ENCODE measurements around the gene ARSA.
A peak's percentile ranks its signal among the peaks of the same experiment; 100 is the strongest.
"Not testable (repeated sequence)": the region's sequence is repeated elsewhere in the genome, so short reads cannot be mapped to it uniquely, and the experiment has no call there.

Gene ARSA

DNA sequence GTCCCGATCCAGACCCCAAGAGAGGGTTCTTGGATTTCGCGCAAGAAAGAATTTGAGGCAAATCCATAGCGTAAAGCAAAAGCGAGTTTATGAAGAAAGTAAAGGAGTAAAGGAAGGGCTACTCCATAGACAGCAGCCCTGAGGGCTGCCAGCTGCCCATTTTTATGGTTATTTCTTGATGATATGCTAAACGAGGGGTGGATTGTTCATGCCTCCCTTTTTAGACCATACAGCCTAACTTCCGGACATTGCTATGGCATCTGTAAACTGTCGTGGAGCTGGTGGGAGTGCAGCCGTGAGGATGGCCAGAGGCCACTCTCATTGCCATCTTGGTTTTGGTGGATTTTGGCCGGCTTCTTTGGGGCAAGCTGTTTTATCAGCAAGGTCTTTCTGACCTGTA, 25.3 kb upstream of the ARSA start:
- no peak for DNase-seq

DNA sequence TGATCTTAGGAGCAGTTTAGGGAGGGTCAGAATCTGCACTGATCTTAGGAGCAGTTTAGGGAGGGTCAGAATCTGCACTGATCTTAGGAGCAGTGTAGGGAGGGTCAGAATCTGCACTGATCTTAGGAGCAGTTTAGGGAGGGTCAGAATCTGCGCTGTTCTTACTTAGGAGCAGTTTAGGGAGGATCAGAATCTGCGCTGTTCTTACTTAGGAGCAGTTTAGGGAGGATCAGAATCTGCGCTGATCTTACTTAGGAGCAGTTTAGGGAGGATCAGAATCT, 15.8 kb upstream of the ARSA start:
- DNase-seq, result not testable (repeated sequence)

DNA sequence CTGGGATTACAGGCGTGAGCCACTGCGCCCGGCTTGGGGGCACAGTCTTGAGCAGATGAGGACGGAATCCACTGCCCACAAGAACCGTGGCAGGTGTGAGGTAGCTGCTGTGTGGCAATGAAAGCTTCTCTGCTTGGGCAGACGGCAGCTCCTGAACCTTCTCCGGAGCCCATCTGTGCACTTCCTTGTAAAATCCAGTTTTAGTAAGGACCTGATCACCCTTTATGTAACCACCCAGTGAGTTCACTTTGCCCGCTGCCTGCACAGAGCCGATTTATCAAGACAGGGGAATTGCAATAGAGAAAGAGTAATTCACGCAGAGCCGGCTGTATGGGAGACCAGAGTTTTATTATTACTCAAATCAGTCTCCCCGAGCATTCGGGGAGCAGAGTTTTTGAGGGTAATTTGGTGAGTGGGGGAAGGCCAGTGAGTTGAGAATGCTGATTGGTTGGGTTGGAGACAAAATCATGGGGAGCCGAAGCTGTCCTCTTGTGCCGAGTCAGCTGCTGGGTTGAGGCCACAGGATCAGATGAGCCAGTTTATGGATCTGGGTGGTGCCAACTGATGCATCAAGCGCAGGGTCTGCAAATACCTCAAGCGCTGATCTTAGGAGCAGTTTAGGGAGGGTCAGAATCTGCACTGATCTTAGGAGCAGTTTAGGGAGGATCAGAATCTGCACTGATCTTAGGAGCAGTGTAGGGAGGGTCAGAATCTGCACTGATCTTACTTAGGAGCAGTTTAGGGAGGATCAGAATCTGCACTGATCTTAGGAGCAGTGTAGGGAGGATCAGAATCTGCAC, 15.3 kb upstream of the ARSA start:
- DNase-seq, result not testable (repeated sequence)

DNA sequence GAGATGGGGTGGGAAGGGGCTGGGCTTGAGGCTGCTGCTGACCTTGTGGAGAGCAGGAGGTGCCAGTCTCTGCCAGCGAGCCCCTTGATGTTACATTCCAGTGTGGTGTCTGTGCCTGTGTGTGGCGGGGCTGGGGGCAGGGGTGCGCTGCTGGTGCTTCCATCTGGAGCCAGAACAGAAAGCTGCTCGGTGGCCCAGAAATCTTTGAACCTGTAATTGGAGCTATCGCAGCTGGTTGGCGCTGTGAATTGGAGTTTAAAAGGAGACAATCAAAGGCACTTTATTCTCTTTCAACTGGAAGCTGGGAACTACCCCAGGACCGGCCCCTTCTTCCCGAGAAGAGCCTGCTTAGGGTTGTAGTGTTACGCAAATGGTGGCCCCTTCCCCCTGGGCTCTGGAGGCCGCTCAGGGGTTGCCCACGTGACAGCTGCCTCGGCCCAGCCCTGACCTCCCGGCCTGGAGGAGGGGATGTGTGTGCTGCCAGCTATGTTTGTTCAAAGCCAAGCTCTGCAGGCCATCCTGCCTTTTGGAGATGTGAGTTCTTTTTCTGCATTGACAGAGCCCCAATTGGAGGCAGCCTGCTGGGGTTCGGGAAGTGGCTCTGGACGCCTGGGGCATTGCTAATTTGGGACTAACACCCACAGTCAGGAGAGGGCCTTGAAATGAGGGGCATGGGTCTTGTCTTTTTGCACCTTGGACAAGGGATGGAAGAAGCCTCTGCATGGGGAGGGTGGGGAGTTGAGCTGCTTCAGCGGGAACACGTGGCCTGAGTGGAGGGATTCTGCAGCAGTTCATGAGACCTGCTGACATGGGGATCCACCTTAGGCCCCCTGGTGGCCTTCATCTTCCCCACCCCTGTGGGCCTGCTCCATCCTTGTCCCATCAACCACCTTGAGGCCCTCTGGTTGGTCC, 14.0 kb upstream of the ARSA start:
- DNase-seq, result no peak

DNA sequence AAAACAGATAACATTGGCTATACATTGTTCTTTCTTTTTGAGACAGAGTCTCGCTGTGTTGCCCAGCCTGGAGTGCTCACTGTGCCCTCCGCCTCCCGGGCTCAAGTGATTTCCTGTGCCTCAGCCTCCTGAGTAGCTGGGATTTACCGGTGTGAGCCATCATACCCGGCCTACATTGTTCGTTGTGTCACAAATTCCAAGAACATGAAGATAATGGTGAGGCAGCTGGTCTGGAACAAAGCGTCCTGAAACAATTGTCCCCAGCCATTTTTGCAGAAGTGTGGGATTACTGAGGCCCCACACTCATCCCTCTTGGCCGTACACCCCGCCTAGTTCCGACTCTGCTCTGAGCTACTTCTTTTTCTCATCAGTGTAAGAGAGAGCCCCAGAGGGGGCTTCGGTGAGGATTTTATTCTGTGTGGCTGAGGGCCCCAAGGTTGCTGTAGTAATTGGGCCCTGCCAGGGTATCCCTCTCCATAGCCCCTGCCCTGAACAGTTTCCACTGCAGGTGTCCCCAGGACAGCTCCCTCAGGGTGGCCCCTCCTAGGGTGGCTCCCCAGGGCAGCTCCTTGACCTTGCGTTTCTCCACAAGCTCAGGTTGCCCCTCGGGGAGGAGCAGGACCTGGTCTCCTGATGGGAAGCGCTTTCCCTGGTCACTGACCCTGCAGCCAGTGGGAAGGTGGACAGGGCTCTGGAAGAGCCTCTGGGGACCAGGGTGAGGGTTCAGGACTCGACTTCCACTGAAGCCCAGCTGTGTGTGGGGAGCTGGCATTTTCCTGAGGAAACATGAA, 13.1 kb upstream of the ARSA start:
- no peak for DNase-seq

DNA sequence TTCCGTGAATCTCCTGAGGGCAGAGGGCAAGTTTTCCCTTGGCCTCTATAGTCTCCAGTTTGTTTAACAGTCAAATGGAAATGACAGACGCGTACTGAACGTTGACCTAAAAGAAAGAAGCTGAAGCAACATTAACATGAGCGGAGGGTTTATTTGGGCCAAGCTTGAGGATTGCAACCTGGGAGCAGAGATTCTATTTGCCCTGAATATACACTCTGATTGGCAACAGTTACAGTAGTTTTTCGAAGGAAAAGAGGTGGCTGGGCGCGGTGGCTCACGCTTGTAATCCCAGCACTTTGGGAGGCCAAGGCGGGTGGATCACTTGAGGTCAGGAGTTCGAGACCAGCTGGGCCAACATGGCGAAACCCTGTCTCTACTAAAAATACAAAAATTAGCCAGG, 12.3 kb upstream of the ARSA start:
- not testable (repeated sequence) for DNase-seq

DNA sequence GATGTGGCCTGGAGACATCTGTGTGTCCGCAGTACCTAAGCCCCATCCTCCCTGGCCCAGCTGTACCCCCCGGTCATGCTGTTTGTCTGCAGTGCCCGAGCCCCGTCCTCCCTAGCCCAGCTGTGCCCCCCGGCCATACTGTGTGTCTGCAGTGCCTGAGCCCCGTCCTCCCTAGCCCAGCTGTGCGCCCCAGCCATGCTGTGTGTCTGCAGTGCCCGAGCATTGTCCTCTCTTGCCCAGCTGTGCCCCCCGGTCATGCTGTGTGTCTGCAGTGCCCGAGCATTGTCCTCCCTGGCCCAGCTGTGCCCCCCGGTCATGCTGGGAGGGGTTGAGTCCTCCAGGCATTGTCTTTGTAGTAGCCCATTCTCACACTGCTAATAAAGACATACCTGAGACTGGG, 7.6 kb upstream of the ARSA start:
- DNase-seq, result no peak

DNA sequence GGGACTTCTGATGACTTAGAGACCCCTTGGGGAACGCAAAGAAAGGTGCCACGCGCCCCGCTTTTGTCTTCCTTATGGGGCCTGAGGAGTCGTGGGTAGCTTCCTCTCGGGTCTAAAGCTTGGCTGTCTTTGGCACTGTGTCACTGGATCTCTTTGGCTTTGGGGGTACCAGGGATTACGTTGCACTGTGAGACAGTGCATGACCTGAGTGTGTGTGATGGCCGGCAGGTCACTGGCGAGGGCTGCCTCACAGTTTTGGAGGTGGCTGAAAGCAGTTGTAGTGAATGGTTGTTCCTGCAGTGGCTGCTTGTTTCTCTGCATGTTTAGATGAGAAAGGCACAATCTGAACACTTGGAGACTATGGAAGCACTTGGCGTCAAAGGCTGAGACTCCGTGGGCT, 5.8 kb upstream of the ARSA start:
- DNase-seq, result no peak

DNA sequence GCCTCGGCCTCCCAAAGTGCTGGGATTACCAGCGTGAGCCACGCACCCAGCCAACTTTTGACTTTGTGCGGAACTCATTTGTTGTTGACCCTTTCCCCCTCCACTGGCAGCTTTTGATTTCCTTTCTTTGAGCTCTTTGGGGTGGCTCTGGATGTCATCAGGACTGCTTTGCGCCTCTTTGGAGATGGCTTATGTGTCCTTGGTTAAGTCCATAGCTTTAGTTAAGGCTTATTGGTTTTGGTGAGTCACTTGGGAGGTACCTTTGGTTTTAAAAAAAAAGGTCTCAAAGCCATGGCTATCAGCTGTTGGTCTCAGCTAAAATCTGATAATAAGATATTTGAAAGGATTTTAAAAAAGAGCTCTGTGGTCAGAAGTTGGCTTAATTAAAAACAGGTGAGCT, 5.1 kb upstream of the ARSA start:
- DNase-seq, result no peak

DNA sequence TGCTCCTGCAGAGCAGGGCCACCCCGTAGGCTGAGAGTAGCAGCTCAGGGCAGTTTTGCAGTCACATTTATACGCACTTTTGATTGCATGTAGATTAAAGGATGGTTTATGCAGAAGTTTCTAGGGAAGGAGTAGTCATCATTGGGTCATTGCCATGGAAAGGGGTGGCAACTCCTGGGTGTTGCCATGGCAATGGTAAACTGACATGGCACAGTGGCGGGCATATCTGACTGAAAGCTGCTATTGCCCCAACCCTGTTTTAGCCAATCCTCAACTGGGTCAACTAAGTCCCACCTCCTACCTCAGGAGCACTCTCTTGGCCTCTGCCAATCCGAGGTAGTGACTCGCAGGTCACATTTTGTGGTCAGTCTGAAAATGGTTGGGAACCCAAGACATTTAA, 2.4 kb upstream of the ARSA start:
- DNase-seq, result no peak

DNA sequence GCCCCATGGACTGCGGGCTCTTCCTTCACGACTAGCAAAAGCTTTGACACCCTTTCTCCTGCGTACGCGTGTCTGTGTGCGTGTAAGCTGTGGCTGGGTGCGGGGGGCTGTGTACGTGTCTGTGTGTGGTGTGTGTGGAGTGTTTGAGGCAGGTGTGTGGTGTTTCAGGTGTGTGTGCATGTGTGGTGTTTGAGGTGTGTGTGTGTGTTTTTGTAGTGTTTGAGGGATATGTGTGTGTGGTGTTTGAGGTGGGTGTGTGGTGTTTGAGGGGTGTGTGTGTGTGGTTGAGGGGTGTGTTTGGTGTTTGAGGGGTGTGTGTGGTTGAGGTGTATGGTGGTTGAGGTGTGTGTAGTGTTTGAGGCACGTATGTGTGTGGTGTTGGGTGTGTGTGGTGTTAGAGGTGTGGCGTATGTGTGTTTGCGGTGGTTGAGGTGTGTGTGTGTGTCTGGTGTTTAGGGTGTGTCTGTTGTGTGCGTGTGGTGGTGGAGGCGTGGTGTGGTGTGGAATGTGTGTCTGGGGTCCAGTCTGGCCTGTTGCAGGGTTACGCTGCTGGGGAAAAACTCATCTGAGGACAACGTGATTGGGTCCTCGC, 687 bp upstream of the ARSA start:
- DNase-seq, result no peak

DNA sequence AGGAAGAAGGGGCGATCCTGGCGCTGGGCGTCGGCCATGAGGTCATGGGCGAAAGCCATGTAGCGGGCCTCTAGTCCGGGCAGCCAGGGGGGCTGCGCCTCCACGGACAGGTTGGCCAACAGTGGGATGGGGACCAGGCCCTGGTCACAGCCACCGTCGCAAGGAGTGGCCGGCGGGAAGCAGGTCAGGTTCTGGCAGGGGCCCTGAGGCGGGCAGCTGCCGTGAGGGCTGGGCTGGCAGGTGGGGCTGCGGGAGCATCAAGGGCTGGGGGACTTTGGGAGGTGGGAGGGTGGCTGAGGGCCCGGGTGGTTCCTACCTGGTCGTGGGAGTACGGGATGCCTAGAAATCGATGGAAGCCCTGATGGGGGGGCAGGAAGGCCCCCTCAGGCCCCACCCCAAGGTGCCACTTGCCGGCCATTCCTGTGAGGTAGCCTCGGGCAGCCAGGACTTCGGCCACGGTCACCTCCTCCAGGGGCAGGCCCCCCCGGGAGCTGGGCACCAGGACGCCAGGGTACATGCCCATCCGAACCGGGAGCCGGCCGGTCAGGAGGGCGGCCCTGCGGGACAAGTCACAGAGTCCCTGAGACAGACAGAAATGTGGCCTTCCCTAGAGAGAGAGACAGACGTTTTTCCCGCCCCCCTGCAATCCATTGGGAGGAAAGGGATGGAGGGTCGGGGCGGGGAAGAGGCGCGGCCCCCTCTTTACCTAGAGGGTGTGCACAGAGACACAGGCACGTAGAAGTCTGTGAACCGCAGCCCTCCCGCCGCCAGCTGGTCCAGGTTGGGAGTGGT, 906 bp downstream of the ARSA start:
- DNase-seq, result no peak

DNA sequence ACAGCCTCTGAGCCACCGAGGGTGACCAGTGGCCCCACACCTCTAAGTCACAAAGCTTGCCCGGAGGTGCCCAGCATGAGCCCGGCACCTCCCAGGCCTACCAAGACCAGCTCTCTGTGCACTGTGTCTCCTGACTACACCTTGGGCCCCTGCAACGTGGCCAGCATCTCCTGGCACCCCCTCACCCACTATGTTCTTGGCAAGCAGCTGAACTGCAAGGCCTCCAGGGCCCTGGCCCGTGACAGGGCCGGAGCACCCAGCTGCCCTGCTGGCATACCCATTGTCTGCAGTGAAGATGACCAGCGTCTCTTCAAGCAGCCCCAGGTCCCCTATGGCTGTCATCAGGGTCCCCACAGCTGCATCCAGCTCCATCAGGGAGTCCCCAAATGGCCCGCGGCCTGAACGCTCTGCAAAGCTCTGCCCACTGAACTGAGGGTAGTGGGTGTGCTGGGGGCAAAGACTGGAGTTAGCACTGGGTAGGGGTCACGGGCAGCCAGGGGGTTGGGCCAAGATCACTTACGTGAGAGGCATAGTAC, 1.6 kb downstream of the ARSA start:
- no peak for DNase-seq

DNA sequence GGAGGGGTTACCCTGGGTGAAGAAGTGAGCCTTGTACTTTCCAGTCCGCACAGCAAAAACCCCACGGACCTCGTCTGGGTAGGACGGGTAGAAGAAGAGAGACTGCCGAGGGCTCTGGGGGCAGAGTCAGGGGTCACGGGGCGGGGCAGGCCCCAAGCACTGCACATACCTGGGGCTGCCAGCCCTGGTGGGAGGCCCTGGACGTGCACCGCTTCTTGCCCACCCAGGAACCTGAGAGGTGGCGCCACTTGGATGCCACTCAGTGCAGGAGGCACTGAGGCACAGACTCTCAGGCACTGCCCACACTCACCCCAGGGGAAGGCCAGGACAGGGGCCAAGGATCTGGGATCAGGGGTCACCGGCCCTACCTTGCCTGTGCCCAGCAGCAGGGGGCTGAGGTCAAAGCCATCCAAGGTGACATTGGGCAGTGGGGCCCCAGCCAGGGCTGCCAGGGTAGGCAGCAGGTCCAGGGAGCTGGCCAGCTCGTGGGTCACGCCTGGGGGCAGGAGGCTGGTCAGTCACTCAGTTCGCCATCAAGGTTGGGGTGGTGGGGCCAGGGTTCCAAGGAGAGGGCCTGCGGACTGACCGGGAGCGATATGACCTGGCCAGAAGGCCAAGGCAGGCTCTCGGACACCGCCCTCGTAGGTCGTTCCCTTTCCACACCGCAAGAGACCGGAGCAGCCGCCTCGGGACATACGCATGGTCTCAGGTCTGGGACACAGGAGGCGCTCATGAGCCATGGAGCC, 2.2 kb downstream of the ARSA start:
- DNase-seq, result no peak

DNA sequence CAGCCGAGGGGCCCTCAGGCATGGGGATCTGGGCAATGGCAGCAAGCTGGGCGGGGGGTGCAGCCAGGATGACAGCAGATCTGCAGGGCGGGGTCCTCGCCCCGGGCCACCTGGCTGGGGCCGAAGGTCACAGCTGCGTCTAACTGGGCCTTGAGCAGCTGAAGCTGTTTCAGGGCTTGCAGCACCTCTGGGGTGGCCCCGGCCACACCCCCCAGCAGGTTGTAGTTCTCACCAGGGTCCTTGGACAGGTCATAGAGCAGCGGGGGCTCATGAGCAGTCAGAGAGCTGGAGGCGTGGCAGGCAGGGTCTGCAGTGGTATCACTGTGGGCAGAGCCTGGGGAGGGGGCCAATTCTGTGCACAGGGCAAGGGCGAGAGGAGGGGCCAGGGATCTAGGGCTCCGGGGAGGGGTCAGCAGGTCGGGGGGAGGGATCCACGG, 2.8 kb downstream of the ARSA start:
- DNase-seq, result no peak

DNA sequence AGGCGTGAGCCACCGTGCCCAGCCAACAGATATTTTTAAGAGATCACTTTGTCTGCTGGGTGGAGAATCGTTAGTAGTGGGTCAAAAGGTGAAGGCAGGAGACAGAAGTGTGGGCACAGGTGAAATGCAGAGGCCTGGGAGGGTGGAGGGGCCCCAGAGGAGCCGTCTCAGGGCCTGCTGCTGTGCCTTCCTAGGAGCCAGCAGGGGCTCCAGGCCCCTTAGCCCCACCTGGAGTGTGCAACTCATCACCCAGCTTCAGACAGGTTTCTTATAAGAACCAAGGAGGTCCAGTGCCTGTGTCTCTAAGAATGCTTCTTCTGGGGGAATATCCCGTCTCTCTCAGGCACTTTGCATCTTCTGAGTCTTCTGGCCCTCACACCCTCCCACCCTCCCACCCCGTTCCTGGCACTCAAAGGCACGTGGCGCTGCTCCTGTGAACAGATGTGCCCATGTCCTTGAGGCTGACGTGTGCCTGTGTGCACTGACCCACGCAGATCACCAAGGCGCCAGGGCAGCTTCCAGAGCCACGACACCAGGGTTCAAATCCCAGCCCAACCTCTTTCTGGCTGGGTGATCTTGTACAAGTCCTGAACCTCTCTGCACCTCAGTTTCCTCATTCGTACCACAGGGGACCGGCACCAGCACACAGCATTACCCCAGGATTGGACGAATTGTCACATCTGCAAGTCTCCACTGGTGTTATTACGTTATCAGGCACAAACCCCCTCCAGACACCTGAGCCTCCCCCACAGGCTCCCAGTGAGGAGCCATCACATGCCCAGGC, 3.4 kb downstream of the ARSA start:
- no peak for DNase-seq

DNA sequence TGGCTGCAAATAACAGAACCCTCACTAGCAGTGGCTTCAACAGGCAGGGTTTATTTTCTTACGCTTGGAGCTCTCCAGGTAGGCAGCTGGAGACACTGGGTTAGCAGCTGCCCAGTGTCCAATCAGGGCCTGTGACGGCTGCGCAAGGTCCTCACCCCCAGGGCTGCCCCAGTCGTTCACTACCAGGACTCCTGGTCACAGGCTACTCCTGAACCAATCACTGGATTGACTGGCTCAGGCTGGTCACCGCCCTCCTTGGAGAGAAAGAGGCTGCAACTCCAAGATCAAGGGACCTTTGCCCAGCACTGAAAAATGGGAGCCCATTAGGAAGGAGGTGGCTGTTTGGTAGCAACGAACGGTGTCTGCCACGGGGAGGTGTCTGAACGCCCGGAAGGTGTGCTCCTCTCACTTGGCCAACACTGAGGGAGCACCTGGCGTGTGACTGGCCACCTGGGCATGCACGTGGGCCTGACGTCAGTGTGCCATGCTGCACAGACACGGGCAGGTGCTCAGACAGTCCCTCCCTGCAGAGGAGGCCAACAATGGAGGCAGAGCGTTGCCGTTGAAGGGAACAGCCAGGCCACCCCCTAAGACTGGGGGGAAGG, 5.1 kb downstream of the ARSA start:
- no peak for DNase-seq

DNA sequence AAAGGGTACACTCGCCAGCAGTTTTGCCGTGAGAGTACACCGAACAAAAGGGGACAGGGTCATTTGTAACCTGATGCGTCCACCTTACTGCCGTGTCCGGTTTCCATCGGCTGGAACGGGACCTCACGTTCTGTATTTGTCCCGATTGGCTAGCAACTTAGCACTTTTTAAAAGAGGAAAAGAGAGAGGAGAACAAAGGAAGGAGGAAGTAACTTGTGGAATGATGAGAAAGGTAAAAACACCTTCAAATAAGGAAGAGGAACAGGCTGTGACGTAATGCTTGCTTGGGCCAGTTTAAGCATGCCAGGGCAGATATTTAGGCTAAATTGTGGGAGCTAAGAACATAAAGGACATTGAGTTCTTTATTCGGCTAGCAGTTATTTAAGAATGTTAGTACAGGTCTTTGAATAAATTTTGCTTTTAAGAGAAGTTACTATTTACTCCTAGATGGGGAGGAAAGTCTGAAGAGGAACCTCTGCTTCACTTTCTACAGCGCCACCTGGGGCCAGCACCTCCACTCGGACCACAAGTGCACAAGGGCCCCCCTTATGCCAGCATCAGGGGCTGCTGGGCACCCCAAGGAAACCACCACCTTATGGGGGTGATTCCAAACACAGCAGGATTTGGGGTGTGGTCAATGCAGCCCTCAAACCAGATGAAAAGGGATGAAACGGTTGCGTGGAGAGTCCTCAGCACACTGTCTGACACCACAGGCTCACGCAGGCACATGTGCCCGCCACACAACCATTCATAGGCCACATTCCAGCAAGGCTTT, 5.8 kb downstream of the ARSA start:
- peak; percentile 34 for DNase-seq

DNA sequence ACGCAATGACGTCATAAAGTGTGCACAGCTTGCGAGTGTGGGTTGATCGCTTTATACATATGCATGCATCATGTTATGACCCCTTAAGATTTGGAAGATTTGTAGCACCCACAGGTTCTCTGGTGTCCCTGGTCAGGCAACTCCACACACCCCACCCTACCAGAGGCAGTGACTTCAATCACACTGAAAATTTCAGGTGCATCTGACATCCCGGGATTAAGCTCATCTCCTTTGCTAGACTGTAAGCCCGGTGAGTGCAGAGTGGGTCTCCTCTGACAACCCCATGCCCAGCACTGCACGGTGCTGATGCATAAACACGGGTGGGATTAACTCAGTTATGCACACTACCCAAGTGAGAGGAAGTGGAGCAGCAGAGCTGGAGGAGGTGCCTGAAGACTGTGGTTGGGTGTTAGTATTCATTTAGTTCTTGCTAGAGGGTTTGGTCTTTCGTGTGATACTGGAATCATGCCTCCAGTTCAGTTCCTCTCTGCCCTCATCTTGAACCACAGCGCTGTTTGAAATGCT, 6.5 kb downstream of the ARSA start:
- DNase-seq, result peak; percentile 64

Data from activated CD4-positive, alpha-beta T cell treated with anti-CD3 and anti-CD28 coated beads for 48 hours (primary cell).